HG03159 (cell line): ENCODE data around the gene KCNJ6.

ENCODE experiments used
- ATAC-seq: cut with Tn5 transposase; IDR thresholded peaks from one replicate; pipeline ENCODE4 v1.9.1; 2021; ENCODE audit warnings: mild to moderate bottlenecking, moderate library complexity; ENCODE audit not compliant: unreplicated experiment

The KCNJ6 gene

DNA sequence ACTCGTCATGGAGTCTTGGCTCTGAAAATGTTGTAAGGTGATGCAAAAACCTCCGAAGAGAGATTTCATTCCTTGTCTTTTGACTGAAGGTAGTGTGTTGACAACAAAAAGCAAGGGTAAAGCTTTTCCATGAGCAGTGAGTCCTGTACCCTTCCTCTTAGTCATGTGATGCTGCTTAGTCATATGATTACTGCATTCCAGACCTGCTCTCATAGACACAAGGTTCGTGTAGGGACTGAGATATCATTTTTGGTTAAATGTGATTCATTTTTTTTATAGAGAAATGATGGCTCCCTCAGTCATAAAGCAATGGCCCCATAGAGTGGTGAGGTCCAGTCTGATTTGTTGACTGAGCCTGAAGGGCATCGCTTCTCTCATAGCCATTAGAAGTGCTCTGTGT is 9.2 kb downstream of the KCNJ6 start:
- no peak for ATAC-seq

DNA sequence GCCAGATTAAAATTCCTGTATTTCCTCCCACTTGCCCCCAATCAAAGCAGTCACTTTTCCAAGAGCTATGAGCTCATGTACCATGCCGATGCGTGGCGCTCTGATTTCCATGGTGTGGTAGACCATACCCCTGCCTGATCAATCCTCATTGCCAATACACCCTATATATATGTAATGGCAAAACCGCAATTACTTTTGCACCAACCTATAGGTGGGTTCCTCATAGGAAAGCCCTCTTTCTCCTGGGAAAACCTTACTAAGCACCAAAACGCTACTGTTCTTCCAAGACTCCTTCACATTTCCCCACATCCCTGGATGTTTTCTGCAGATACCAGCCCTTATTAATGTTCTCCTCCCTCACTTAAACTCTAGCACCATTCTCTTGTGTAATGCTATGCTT is 11.0 kb downstream of the KCNJ6 start:
- ATAC-seq, result no peak

DNA sequence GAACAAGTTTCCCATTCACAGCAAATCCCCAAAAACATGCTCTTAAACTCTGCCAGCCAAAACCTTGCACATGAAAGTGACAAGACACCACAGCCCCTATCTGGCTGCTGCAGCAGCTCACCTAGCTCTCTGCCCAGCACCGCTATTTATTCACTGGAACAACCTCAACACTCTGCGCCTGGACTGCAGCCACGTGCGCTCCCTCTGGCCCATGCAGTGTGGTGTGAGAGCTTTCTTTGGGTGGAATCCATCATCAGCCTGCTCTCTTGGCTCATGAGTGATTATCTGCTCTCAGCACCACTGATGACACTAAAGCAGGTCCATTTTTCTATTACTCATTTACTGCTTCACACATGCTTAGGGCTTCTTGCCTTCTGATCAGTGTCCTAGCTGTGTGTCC is 11.4 kb downstream of the KCNJ6 start:
- no peak for ATAC-seq

DNA sequence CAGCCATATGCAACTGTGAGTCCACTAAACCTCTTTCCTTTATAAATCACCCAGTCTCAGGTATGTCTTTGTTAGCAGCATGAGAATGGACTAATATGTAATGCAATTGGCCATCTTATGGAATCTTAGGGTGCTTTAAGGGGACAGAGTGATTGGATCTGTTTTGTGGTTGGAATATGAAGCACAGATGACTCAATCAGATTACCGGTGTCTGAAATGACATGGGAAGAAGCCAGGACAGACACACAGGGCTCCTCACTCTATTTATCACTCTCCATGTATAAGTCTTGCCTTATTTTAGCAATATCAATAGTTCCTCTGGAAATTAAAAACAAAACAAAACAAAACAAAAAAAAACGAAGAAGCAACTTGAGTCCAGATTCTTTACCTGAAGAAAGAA is 12.9 kb downstream of the KCNJ6 start:
- no peak for ATAC-seq

DNA sequence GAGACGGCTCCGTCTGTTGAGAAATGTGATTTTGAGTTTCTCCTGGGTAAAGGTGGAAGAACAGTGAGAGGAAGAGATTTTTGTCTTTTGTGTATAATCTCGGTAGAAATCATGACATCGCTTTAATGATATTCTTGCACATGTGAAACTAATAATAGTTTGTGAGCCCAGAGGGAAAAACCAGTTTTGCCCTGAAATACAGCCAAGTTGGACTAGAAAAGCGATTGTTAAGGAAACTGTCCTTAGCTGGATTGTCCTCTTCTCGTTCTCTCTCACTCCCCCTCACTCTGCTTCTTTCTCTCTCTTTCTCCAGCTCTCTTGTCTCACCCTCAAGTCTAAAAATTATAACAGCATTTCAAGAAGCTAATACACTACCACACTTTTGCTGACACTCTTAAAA is 17.1 kb downstream of the KCNJ6 start:
- ATAC-seq, result no peak

DNA sequence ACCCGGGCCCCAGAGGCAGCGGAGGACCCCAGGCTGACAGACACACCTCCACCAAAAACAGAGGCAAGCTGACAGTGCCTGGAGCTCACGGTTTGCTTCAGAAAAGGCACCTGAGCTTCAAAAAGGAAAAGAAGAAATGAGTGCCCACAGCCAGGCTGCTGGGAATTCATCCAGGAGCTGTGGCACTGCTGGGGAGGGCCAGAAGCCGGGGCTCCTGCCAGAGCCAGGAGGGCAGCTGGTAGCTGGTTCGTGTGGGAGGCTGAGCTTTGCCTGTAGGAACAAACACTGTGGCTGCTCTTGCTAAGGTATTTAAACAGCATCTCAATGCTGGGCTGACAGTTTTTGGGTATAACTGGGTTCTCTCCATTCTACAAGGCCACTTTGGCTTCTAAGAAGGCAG is 19.5 kb downstream of the KCNJ6 start:
- no peak for ATAC-seq

DNA sequence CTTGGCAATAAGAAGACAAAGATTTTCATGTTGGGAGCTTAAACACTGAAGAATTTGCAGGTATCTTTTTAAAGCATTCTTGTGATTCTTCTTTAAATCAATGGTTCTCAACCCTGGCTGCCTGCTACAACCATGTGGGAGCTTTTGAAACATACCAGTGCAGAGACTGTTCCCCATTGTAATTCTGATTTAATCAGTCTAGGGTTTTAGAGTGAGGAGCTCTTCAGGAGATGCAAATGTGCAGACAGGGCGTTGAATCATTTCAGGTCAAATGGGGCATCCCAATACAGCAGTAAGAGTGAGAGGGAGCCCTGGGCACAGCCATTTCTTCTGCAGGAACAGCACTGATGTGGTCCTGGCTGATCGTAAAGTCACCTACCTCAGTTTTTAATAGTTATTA is 24.3 kb downstream of the KCNJ6 start:
- ATAC-seq, result no peak

DNA sequence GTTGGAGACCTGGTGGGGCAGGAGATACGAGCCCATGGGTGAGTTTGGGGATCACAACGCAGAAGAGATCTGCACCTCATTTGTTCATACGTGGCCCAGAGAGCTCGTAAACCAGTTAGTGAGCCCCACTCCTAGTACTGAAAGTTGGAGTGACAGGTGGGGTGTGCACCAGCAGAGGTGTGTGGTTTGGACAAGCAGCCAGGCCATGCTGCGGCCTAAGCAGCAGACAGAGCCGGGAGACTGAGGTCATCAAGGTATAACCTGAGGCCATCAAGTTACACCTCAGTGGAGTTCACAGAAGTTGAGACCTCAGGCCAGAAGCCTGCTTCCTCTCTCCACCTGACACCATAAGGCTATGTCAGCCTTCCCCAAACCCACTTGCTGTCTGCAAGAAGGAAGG is 27.6 kb downstream of the KCNJ6 start:
- ATAC-seq, result no peak

DNA sequence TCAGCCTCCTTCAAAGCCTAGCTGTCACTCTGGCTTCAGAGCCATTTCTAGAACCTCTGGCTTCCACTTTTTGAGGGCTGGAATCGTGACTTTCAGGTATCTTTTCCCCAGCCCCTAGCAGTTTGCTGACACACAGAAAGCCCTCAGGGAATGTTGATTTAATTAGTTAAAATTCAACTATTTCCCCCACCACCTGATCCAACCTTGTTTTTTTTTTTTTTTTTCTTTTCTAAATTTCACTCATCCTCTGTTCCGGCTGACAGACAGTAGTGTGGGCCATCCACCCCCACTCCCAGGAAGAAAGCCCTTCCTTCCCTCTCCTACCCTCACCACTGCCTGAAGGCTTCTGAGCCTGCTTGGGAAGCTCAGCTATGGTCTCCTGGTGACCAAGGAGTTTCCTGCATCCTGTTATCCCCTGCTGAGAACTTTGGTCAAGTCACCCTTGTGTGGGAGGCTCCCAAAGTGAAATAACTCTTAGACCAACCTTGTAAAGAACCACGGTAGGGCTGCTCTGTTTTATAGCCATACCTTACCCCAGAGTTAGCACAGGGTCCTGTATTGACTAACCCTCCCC is 29.4 kb downstream of the KCNJ6 start:
- no peak for ATAC-seq

DNA sequence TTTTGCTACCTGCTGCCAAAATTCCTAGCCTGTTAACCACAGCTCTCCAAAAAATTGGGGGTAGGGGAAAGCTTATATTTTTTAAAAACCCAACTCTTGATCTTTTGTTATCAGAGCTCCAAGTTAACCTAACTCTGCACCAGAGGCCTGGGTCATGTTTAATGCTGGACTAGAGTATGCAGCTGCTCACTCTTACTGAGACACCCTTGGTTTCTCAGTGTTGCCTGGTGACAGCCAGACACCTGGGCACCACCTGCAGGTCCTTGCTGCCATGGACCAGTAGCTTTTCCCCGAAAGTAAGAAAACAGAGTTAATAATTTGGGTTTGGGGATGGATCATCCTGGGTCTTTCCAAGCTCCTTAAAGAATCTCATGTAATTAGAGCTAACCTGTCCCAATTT is 30.1 kb downstream of the KCNJ6 start:
- no peak for ATAC-seq

DNA sequence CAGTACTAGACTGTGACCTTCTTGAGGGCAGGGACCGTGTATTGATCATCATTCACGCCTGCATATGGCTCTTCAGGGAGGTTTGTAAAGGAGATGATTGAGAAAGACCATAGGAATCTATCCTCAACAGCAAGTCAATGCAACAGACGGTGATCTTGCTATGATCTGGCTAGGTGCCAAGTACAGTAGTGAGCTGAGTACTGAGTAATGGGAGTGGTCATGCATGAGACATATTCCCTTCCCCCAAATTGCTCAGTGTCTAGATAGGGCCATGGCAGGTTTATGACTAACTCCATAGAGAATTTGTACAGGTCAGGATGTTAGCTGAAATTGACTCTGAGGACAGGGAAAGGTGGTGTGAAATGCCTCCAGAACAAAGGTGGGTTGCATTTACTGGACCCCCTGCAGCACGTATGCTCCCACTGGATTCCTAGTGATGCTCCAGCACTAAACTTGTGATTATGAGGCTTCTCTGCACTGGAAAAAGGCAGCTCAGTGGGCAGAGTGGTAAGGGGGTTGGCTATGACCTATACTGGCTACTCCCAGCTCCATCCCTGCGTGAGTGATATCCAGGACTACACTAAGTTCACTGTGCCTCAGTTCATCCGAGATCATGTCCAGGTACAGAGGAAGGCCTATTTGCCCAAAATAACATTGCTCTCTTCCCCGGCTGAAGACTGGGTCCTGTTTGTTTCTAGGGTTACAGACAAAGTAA is 37.2 kb downstream of the KCNJ6 start:
- no peak for ATAC-seq

DNA sequence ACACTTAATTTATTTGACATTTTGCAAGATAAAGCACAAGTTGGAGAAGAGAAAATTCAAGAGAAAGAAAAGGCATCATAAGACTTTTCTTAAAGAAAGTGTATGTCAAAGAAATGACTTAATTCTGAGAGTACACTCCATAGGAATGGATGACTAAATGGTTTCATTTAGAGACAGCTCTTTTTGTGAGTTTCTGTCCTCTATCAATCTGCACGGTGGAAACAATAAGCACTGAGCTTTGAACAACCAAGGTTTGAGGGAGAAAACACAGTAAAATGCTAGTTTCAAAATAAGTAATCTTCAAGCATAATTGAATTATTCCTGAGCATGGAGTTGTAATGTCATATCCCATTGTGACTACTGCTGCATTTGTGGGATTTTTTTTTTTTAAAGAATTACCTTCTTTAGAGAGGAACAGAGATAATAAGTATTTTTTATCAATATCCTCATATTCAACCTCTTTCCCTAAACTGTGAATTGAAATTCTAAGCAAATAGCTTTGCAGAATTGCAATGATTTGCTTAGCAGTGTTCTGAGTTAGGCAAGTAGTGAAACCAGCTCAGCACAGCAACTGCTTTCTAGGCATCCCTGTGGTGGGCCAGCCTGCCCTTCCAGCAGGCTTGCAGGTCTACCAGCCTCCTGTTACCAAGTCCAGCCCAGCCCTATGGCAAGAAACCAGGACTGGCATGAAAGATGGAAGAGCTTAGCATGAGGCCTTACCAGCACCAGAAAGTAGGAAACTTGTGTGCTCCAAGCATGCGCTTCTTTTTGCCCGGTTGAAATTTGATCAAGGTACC is 38.2 kb downstream of the KCNJ6 start:
- ATAC-seq, result no peak

DNA sequence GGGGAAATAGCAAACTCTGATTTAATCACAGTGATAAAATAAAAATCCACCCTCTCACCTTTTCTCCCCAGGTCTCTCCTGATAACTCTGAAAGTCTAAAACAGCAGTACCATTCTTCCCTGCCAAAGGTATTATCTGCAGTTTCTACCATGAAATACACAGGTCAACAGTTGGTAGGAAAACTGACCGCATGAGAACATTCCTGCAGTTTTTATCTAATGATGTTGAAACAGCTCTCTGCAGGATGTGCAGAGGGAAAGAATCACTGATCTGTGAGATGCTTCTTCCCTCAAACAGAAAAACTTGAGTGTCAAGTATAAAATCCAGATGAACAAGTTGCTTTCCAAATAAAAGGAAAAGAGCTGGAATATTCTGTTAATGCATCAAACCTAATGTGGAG is 39.1 kb downstream of the KCNJ6 start:
- no peak for ATAC-seq

DNA sequence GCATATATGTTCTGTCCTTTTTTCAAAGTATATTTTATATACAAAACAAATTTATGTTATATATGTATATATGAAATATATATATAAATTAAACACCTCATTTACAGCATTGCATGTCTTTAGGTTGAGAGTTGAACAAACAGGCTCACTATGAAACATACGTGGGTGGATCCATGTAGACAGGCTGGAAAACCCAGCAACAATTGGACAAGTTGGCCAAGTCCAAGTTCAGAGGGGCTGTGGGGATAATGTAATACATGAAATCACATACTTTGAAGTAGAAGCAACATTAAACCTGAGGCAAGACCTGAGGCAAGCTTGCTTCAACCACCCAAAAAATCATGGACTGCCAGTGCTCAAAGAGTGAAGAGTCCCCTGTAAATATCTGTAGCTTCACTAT is 39.7 kb downstream of the KCNJ6 start:
- ATAC-seq, result no peak

DNA sequence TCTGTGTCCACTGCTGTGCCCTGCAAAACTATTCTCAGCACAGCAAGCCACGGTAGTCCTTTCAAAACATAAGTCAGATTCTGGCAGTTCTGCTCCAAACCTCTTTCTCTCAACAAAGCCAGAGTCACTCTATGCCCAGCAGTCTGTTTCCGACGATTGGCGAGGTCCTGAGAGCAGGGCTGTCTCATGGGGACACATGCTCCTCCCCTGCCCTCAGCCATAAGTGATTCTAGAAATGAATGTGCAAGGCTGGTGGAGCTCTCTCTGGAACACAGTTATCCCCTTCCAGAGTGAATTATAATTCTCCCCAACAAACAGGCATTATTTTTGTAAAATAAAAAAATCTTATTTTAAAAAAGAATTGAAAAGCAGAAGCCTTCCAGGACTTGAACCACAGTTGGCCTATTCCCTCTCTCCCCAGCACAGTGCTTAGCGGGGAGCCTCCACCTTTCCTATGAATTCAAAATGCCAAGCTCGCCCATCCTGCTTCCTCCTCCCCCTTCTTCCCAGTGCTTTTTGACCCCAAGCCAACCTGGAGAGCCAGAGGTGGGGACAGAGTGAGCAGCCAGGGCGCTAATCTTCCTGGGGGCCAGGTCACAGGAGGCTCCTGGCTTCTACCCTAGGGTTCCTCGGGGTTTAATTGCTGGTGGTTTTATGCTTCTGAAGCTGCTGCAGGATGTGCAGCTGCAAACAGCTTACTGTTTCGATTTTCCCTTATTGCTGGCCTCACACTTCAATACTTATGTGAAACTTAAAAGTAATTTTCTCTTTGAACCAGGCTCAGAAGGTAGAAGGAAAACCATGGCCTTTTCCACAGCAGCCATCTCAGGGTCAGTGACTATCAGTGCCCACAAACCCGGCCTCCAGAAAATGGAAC is 41.1 kb downstream of the KCNJ6 start:
- no peak for ATAC-seq

DNA sequence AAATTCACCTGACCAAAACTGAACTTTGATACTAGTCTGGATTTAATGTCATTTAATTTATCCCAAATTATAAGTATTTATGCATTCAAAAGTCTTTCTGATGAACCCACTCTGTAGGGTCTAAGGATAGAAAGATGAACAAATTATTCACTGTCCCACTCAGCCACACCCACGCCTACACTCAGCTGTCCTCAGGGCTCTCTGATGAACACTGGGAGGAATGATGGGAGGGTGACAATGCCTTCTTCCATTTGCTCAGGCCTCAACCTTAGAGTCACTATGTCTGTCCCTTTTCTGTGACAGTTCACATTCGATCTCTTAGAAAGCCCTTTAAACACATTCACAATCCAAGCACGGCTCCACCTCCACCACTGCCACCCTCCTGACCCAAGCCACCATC is 41.8 kb downstream of the KCNJ6 start:
- ATAC-seq, result no peak

DNA sequence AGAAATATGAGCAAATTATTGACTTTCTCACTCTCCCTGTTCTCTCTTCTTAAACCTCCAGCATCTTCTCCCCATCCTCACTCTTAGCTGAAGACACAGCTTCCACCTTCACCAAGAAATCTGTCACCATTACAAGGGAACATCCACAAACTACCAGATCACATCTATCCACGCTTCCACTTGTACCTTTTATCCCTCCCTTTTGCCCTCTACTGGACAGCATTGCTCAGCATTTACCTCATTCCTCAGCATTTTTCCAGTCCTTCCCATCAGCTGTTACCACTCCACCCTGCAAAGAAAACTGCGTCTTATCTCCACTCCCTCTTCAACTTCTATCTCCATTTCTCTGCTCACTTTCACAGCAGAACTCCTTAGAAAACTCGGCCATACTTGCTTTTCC is 42.6 kb downstream of the KCNJ6 start:
- ATAC-seq, result no peak

DNA sequence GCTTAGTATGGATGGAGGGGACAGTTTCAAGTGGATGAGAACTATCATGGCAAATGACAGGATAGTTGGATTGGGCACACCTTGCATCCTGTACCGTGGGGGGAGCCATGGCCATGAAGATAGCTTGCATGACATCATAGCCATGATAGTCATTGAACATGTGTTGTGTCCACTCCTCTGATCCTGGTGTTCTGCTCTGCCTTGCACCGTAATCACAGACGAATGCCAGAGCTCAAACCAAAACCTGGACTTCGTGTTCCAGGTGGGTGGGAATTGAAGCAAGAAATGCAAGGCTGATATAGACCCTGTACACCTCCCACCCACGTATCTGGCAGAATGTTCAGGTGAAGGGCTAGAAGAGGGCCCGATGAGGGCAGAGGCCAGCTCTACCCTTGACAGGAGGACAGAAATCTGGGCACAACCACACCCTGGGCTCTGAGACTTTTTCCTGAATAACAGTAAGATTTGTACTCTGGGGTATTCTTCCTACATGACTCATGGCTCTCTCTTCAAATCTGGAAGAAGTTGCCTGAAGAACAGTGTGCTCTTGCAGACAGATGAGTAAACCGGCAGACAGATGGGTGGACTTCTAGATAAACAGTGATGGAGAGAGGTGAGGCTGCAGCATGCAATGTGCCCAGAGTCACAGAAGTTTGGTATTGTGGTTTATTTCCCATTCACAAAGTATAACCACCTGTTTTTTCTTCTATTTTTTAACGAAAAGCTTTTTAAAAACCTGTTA is 45.0 kb downstream of the KCNJ6 start:
- no peak for ATAC-seq

DNA sequence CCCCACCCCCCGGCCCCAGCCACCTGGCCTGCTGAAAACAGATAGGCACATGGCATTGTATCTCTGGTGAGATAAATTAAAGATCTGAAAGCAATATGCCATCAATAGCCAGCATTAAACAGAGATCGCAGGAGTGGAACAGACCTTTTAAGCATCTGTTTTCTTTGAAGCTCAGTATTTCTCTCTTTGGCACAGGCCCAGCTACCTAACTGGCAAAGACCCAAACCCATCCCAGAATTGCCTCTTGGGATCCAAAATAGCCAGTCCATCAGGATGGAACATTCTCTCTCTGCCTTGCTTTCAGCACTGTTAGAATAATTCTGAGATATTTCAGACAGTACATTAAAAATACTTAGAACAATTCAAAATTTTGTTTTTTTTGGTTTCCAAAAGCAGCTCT is 46.0 kb downstream of the KCNJ6 start:
- no peak for ATAC-seq

DNA sequence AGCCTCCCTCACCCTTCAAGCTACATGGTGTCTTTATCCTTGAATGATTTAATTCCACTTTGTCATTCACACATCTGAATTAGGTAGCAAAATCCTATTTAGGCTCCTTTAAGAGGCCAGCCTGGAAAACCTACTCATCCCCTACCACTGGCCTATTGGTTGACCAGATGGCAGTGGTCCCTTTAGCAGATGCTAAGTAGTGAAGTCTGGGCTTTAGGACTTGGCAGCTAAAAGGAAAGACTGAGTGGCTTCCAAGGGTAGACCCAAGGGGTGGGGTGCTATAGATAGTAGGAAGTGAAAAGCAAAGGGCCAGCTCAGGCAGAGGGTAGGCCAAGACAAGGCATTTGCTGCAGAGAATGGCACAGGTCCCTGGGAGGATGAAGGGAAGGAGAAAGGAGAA is 46.6 kb downstream of the KCNJ6 start:
- ATAC-seq, result no peak
